ENCODE measurements around the gene EEIG1. TPM values are rescaled to one million over a fixed set of nuclear protein-coding genes. Genes with fewer than 3 reads are reported as not detected.

Gene EEIG1
- total and polyA plus RNA-seq, 10 of the 15 experiments (the other 5 are each of a cell fraction or from before 2014, with no cell fraction given) = 1.2 to 75.9 (median 9.0) TPM

GRCh38 chr9:127974769-127975261, 6.0 kb downstream of the EEIG1 start:
- Histone ChIP-seq H4K20me1 (ENCODE audit: control insufficient read depth, insufficient read depth) (peaks cover 11% of the 10 kb centered on the region), H3K9ac (ENCODE audit: control insufficient read depth, insufficient read depth, low read length) (no peak overlapping the region), H3K36me3 (ENCODE audit: control insufficient read depth in 2 of 2, insufficient read depth in 2 of 2, low read length in 1 of 2) (peaks cover 1 to 3% of the 10 kb centered on the region in 2 experiments; a peak in 2 of 4 replicates), H2AFZ (ENCODE audit: control insufficient read depth, low read depth, low read length) (no peak overlapping the region), H3K79me2 (ENCODE audit: control insufficient read depth, insufficient read depth, low read length) (peaks cover 68% of the 10 kb centered on the region), H3K4me3 (no peak overlapping the region), H3K27me3 (replicated peaks in 1 of 2; ENCODE audit: control insufficient read depth in 2 of 2, insufficient read depth in 2 of 2, low read length in 1 of 2) (no peaks in the 10 kb centered on the region), H3K4me1 (ENCODE audit: control insufficient read depth, insufficient read depth, low read length) (peaks cover 55% of the 10 kb centered on the region), H3K4me2 (ENCODE audit: control insufficient read depth, insufficient read depth) (no peak overlapping the region), H3K9me3 (replicated peaks; ENCODE audit: control insufficient read depth, insufficient read depth, low read length) (no peaks in the 10 kb centered on the region), H3K27ac (ENCODE audit: control insufficient read depth, insufficient read depth) (no peak overlapping the region)
- ChIA-PET POLR2A (interaction anchor here (1.1 kb wide), 1 partner anchor 118 kb away, joined by 4 read pairs; no protein-coding TSS in a partner anchor), CTCF (interaction anchor here (0.7 to 6.2 kb wide), 3 partner anchors 20 to 31 kb away, joined by 3 to 34 read pairs (median 5); no protein-coding TSS in a partner anchor), SMC1A (ENCODE audit: uncharacterized antibody, unreplicated experiment) (interaction anchor here (1.1 kb wide), 1 partner anchor 8 kb away, joined by 4 read pairs; no protein-coding TSS in a partner anchor), RAD21 (ENCODE audit: unreplicated experiment) (interaction anchor here (0.6 kb wide), 1 partner anchor 59 kb away, joined by 4 read pairs; no protein-coding TSS in a partner anchor)
- TF ChIP-seq RELA (IDR thresholded peaks at IDR 0.05; ENCODE audit: borderline replicate concordance, partially characterized antibody) (no peak), ZZZ3 (IDR thresholded peaks at IDR 0.05; ENCODE audit: control insufficient read depth, insufficient read length, low read depth) (no peak), MXI1 (IDR thresholded peaks at IDR 0.05; ENCODE audit: low read depth, low read length) (no peak), RBBP5 (conservative IDR thresholded peaks at IDR 0.05) (no peak), BCL3 (IDR thresholded peaks at IDR 0.05; ENCODE audit: borderline replicate concordance, insufficient read depth, low read depth, low read length, poor library complexity, severe bottlenecking) (no peak), RAD21 (IDR thresholded peaks at IDR 0.05; ENCODE audit: insufficient read depth, low read depth, low read length) (no peak), MTA3 (IDR thresholded peaks at IDR 0.05; ENCODE audit: borderline replicate concordance, low read length) (no peak), BHLHE40 (IDR thresholded peaks at IDR 0.05; ENCODE audit: borderline replicate concordance in 1 of 2, low read depth in 2 of 2, low read length in 1 of 2) (no peak), PAX8 (IDR thresholded peaks at IDR 0.05) (no peak), SMAD1 (IDR thresholded peaks at IDR 0.05; ENCODE audit: low read depth, partially characterized antibody) (no peak), STAT1 (conservative IDR thresholded peaks at IDR 0.05) (no peak), ZNF592 (IDR thresholded peaks at IDR 0.05) (no peak), USF2 (IDR thresholded peaks at IDR 0.05; ENCODE audit: borderline replicate concordance, low read depth, low read length) (no peak), YY1 (IDR thresholded peaks at IDR 0.05; ENCODE audit: low read depth, low read length) (no peak)
- ATAC-seq (no peak), FAIRE-seq (no peak), DNase-seq (ENCODE audit: low read depth, low spot score) (no peak)
- WGBS (ENCODE audit: insufficient coverage, insufficient replicate concordance, low lambda C conversion rate, missing lambda C conversion rate) = over 99% methylated on average over 10 of the region's 10 CpGs
- in situ Hi-C loops (cut with MboI) = no loop called here
- no TSS peak for BruUV-seq (replicated peaks)
- intact Hi-C loops (cut with micrococcal nuclease; ENCODE audit: unreplicated experiment) = no loop called here
